ENCODE measurements around the gene CSPG4.
"Not testable (repeated sequence)": the region's sequence is repeated elsewhere in the genome, so short reads cannot be mapped to it uniquely, and the experiment has no call there.

The CSPG4 gene

DNA sequence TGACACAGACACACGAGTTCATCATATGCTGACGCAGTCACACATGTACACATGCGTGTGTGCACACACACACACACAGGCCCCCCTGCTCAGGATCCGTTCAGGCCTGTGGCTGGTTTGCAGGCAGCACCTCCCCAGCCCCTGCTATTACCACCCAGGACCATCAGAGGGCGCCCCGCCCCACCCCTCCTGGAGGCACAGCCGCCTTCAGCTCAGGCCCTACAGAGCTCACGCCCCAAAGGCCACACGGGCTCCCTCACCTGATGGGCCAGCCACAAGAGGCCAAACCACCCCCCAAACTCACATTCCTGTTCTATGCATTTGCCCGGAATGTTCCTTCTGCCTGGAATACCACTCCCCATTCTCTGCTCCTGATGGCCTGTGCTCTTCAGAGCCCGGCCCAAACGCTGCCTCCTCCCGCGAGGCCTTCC lies 26.4 kb downstream of the CSPG4 start:
- peak; percentile 15 for DNase-seq

DNA sequence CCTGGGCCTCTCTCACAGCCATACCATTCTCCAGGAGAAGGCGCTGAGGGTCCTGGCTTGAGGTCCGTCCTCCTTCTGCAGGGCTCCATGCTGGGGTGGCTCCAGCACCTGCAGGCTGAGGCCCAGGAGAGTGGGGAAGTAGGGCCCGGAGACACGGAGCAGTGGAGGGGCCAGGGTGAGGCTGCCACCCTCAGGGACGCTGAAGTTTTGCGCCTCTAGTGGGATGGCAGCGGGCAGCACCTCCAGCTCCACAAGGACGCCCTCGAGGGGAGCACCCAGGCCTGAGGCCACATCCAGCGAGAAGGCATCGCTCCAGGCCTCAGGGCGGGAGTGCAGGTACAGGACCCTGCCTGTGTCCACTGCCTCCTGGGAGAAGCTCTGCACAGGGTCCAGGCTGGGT lies 27.5 kb downstream of the CSPG4 start:
- no peak for DNase-seq

DNA sequence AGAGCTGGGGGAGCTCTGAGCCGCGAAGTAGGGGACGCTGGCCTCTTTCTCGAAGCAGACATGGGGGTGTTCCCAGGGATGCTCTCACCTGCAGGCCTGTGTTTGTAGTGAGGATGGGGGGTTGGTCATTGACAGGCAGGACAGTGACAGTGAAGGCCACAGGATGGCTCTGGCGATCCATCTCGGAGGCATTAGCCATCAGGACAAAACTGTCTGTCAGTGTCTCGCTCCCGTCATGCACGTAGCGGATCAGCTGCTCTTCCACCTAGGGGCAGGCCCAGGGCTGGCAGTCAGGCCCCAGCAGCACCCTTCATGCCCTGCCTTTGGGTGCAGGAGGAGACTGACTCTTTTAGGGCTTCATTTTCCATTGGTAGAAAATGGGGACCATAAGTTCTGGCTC lies 28.0 kb downstream of the CSPG4 start:
- no peak for DNase-seq

DNA sequence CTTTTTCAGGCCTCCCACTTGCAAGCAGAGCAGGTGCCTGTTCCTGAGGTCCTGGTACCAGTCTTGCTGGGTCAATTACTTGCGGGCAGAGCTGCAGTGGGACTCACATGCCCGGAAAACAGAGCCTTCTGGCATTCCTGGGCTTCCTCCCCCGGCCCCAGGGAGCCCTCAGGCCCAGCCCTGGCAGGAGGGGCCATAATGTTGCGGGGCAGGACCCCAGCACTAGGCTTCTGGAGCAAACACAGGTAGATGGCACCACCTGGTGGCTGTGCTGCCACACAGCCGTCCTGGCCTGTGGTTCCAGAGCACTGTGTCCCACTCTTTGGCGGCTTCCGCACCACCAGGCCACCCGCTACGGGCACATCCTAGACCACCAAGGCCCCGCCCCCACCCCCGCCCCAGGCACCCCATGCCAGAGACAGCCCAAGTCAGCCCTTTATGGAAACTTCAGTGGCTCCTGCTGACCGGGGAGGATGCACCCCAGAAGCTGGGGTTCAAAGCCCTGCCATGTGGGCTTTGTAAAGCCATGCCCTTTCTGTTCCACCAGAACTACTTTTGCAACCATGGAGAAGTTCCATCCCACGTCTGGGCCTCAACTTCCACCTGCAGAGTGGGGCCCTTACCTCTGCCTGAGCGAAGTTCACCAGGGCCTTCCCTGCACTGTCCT lies 28.9 kb downstream of the CSPG4 start:
- peak; percentile 44 for DNase-seq

DNA sequence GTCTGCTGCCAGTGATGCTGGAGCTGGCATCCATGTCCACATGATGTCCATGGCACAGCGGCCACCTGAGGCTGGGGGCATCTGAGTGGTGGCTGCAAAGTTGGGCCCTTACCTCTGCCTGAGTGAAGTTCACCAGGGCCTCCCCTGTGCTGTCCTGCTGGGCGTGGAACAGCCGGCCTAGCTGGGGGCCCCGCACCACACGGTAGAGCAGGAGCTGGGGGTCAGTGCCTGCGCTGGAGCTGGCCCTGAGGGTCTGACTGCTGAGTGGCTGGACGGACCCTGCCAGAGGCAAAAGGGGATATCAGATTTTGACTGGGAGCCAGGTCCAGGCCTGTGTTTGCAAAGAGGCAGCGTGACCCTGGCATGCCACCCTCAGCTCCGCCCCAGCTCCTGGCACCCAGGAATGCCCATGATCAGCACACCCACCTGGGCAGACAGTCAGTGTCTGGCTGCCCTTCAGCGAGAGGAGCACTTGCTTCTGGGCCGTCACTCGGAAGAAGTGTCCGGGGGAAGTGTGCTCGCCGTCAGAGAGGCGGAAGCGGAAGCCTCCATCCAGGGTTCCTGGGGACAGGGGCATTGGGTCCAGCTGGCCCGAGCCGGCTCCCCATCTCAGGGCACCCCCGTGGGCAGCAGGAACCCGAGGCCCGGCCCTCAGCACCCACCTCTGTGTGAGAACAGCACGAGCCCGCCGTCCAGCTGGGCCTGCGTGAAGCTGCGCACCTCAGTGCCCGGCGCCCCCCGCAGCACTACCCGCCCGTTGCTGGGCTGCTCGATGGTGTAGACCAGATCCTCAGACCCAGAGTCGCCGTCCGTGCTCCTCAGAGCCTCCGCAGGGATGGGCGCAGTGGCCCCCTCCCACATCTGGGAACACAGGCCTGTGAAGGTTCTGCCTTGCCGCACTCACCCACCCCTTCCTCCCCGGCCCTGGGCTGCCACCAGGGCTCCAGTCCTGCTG lies 30.2 kb downstream of the CSPG4 start:
- DNase-seq, result no peak

DNA sequence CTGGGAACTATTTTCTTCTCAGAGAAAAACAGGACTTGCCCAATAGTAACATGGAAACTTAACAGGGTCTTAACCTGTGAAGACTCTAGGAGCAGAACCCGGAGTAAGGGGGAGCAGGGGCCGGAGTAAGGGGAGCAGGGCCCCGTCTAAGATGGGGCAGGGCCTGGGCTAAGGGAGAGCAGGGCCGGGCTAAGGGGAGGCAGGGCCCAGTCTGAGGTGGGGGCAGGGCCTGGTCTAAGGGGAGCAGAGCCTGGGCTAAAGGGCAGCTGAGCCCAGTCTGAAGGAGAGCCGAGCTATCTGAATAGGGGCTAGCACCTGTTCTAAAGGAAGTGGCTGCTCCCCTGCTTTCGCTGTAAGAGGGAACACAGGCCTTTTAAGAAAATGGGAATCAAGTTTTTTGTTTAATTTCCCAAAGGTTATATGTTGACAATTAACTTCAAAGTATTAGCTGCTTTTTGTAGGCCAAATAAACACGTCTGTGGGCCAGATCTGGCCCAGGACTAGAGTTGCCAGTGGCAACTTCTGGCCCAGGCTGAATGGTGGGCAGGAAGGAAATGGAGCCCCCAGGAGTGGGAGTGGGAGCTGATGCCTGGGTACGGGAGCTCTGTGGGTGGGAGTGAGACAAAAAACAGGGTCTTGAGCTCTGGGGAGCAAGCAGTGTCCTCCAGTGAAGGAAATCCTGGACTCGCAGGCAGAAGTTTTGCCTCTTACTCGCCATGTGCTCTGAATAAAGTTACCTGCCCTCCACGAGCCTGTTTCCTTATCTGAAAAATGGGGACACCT lies 32.5 kb downstream of the CSPG4 start:
- no peak for DNase-seq

DNA sequence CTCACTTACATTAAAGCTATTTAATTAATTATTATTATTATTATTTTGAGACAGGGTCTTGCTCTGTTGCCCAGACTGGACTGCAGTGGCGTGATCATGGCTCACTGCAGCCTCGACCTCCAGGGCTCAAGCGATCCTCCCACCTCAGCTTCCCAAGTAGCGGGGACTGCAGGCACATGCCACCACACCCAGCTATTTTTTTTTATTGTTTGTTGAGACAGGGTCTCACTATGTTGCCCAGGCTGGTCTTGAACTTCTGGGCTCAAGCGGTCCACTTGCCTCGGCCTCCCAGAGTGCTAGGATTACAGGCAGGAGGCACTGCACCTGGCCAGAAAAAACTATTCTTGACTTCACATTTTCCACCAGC lies 34.3 kb downstream of the CSPG4 start:
- not testable (repeated sequence) for DNase-seq

DNA sequence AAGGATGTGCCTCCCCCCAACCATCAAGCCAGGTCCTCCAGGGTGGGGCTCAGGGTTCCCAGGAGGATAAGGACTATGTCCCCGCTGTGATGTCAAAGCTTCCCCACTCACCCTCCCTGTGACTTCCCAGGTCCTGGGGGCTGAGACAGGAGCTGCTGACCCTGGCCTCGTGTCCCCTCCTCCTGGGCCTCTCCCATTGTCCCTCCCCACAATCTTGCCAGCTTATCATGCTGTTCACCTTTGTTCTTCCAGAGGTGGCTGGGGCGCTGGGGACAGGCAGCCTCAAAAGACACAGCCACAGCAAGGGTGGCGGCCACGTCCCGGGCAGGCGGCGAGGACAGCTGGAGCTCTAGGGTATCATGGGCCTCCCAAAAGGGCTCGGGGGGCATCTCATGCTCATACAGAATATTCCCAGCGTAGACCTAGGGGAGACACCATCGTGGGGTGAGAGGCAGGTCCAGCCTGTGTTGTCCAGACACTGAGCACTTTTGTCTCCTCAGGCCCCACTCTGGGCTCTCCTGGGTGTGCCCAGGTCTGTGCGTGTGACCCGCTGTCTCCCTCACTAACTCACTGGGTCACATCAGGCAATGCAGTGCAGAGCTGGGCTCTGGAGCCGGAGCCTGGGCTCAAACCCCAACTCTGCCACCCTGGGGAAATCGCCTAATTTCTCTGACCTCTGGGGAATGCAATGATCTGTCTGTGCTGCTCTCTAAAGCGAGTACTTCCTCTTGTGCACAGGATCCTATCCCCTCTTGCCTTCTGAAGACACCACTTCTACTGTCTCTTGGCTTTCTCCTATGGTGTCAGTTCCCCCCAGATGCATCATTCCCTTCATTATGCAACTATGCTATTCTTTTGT lies 35.0 kb downstream of the CSPG4 start:
- DNase-seq, result no peak

DNA sequence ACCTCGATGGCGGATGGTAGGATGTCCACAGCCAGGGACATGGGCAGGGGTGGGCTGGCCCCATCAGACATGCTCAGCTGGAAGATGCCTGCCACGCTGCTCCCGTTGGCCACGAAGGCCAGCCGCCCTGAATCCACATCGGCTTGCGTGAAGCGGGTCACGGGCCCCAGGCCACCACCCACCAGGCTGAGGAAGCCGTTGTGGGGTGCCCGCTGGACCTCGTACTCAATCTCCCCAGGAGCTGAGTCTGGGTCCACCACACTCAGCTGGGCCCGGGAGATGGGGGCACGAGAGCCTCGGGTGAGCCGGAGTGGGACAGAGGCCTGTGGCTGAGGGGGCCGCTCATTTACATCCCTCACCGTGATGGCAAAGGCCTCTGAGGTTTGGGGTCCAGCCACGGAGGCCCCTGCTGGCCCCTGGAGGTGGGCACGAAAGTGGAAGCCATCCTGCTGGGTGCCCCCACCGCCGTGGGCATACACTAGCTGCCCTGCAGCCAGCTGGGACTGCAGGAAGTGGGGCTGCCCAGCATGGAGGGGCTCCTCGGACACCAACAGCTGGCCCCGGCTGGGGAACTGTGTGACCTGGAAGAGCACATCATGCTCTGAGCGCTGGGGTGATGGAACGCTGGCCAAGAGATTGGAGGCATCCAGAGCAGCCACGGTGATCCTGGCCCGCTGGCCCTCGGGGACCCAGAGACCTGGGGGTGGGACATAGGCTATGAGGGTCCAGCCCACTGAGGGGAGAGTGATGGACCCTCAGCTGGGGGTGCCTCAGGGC lies 35.8 kb downstream of the CSPG4 start:
- DNase-seq, result no peak

DNA sequence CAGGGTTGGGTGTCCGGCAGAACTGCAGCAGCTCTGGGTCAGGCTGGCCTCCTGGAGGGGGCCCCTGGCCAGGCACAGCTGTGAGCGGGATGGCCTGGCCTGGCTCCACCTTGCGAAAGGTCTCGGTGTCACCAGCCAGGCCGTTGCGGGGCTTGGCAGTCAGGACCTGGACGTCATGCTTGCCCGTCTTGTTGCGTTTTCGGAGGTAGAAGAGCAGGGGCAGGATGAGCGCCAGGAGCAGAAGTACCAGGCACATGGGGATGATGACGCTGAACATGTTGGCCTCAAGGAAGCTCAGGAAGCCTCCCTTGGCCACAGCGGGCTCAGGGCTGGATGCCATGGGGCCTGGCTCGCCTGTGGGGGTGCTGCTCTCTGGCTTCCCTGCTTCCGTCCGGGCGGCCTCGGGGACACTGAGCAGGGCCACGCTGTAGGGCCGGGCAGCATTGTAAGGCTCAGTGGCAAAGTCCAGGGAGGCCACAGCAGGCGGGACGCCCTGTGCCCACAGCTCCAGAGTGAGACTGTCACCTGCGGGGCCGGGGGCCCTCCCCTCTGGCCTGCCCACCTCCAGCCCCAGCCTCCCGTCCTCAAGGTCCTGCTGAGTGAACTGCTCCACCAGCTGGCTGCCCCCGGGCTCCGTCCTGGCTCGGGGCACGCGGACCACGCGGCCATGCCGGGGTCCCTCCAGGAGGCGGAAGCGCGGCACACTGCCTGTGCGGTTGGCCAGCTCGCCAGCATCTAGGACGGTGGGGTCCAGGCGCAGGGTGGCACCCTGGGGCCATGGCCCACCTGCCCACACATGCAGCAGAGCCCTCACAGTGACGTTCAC lies 36.9 kb downstream of the CSPG4 start:
- DNase-seq, result no peak

DNA sequence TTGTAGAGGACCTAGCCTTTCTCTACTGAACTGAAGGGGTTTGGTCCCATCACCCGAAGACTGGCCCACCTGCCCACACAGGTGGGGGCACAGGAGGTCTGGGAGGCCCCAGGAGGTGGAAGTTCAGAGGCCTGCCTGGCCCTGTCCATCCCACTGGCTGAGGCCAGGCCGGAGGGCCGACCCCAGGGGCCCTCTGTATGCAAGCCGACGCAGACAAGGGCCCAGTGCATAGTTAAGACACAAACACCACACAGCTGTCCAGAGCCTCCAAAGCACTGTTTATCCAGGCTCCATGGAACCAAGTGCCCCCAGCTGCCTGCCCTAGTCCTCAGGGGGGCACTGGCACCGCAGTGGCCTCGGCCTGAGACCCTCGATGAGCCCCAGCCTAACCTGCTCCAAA lies 38.3 kb downstream of the CSPG4 start:
- no peak for DNase-seq

DNA sequence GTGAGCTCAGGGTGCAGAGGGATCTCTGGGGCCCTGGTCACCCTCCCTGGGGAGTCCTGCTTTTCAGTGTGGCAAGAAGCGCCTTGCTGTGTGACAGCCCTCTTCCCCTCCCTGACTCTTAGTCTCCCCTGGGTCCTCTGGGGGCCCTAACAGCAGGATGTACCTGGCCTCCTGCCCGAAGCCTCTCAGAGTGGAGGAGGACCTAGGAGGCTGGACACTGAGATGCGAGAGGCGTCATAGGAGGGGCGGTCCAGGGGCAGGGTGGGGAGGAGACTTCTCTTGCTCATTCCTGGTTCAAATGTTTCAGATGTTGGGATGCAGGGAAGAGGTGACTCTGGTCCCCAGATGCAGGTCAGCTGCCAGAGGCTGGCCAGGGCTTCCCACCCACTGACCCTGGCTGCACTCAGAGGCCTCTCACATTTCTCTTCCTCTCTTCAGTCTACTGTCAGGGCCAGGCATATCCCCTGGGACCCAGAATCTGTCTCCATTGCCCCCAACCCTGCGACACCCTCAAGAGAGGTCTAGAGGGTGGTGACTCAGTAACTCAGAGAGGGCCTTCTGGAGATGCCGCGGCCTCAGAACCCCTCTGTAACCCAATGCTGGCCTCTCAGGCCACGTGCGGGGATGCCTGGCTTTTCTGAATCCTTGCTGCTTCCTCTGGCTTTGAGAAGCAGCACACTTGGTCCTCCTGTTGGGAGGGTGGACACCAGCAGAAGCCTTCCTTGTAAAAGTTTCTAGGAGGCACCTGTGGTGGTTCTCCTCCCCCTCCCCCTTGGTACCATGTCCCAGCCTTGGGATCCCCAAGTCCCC lies 39.0 kb downstream of the CSPG4 start:
- DNase-seq, result peak; percentile 59

DNA sequence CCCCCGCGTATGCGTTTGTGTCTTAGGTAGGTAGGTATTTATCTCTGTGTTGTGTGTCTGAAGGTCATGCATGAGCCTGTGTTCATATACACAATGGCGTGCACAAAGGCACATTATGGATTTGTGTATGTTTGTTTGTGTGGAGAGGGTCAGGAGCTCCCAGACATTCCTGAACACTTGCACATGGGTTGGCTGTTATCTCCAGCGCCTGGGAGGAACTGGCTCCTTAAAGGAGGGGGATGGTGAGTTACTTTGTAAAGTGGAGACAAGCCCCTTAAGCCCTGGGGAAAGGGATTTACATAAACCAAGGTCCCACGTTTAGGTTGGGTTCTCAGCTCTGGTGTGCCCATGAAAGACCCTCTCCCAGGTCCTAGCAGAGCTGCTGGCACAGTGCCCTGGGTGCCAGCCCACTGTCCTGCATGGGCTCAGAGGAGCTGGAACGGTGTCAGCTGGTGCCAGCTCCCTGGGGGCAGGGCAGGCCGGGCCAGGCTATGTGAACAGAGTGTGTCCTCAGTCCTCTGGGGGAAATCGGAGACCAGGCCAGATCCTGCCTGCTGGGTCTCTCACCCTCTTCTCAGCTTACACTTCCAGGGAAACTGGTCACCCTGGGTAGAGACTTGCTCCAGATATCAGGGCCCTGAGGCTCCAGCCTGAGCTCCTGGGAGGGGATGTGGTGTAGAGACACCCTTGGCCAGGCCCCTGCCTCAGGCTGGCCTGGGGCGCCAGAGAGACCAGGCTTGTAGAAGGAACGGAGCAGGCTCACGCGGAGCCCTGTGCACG lies 39.8 kb downstream of the CSPG4 start:
- DNase-seq, result no peak

DNA sequence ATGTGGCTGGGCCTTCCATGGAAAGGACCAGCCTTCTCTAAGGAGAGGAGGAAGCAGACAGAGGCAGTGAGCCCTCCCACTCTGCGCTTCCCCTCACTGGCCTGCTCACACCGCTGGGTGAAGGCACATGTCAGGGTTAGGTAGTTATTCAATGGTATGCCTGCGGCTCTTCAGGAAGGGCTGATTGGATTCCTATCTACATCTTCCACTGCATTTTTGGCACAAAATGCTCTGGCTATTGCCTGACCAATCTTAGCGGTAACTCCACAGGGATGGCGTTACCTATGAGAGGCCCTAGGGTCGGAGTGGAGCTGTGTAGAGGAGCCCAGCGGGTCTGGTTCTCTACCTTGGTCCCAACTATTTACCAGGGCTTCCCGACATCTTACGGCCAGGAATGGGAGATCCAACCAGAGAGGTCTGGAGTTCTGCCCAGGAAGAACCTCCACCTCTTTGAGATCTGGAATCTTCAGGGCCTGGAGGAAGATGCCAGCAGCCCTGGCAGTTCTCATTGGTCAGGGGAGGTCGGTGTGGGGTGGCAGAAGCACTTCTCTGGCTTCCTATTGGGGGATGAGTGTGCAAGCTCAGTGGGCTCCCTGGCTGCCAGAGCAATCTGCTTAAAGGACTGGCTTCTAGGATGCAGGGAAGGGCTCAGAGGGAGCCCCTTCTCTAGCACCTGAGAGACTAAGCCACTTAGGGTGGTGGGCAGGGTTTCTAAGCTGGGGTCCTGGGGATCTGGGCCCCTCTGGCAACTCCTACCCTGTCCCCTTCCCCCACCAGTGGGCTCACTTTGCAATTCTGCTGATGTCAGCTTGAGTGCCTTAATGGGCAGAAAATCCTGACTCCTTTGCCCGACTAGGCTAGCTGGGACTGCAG lies 40.7 kb downstream of the CSPG4 start:
- DNase-seq, result no peak

DNA sequence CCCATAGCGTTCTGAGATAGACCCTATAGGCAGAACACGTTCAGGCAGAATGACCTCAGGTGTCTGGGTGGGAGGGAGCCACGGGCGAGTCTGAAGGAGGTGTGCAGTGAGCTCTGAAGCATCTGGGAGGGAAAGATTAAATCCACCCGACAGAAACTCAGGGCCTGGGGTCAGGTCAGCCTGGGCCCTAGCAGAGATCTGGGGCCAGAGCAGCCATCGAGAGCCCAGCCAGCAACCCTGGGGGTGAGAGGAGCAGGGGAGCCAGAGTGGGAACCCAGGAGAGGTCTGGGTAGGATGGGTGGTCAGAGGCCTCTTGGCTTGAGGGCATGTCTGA lies 42.8 kb downstream of the CSPG4 start:
- DNase-seq, result no peak

DNA sequence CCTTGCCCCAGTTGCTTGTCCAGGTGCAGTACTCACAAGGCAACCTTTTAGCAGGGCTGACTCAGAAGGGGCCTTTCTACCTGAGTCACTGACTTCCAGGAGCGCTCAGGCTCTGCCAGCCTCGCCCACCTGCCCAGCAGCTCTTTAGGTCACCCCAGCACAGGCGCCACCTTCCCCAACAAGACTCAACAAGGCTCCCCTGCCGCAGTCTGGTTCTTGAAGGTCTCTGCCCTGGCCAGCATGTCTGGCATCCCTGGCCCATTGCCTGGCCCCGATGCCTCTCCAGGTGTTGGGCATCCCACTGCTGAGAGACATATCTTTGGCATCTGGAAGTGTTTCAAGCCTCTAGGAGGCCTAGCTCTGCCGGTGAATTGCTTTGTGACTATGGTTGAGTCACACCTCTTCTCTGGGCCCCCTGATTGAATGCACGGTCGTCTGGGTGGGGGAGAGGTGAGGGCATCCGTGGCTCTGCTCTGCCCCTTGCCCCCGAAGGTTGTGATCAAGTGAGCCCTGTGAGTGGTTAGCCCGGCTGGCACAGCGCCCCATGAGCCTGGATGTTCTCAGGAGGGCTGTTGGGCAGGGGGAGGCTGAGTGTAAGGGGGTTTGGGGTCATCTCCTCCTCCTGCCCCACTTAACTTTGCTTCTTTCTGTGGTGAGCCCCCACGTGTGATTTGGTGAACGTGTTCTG lies 43.3 kb downstream of the CSPG4 start:
- no peak for DNase-seq

DNA sequence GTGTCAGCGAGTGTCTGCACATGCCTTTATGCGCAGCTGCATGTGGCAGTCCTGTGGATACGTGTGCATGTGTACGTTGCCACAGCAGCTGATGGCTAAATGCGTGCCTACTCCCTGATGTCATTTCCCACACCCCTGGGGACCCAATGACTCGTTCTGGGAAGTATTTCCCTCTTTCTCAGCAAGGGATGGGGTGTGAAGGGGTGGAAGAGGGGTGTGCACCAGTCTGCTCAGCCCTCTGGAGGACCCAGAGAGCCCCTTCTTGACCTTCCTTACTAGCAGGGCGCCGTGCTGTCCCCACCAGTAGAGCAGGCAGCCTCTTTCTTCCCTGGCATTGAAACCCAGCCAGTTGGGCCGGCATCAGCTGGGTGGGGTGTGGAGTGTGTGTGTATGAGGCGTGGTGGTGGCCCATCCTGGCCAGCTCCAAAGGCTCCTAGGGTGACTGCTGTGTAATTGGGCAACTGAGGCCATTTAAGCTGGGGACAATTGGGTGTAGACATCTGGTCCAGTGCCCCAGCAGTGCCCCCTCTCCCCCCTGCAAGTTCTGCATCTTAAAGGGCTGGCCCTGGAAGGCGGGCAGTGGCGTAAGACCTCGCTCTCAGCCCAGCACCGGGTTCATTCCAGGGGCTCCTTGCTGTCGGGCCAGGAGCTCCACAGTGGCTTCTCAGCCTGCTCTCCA lies 45.7 kb downstream of the CSPG4 start:
- peak; percentile 21 for DNase-seq
